ENCODE data around the gene LRRC47. TPM values are rescaled to one million over a fixed set of nuclear protein-coding genes. Genes with fewer than 3 reads are reported as not detected.
A peak's percentile ranks its signal among the peaks of the same experiment; 100 is the strongest.

Gene LRRC47
- polyA plus RNA-seq, 1 of the 3 experiments (the other 2 are of a cell fraction), result 34.6 TPM

GRCh38 chr1:3822421-3822820 lies 26.1 kb upstream of the LRRC47 start:
- H3K9me3 ChIP-seq, result no peaks in the 10 kb centered on the region
- H3K79me2 ChIP-seq (ENCODE audit: insufficient read depth), result no peaks in the 10 kb centered on the region
- H3K9me2 ChIP-seq, result no peaks in the 10 kb centered on the region
- H3K4me3 ChIP-seq (ENCODE audit: low read depth in 2 of 2, low read length in 1 of 2), result no peak overlapping the region
- WGBS (ENCODE audit: low lambda C conversion rate), result 94% methylated on average over 12 of the region's 16 CpGs
- H2AFZ ChIP-seq (ENCODE audit: low read depth), result no peak overlapping the region
- peak overlapping the region in 1 of 2 experiments; percentile 99; a peak in 2 of 4 replicates for H3K27ac ChIP-seq (ENCODE audit: low read depth in 2 of 2, low read length in 1 of 2)
- H3F3A ChIP-seq (replicated peaks; ENCODE audit: insufficient read depth), result no peaks in the 10 kb centered on the region
- H3K4me2 ChIP-seq, result no peak overlapping the region
- TF ChIP-seq MXI1 (IDR thresholded peaks at IDR 0.05; ENCODE audit: low read depth, low read length) (no peak), SMC3 (IDR thresholded peaks at IDR 0.05; ENCODE audit: low read depth, low read length) (no peak), FOXM1 (IDR thresholded peaks at IDR 0.05; ENCODE audit: low read depth) (no peak), TAF1 (IDR thresholded peaks at IDR 0.05; ENCODE audit: borderline replicate concordance, low read depth, low read length) (no peak), GATA2 (CRISPR knock-in tag; IDR thresholded peaks at IDR 0.05) (no peak), REST (IDR thresholded peaks at IDR 0.05; ENCODE audit: low read depth, low read length) (no peak), MEF2A (IDR thresholded peaks at IDR 0.05; ENCODE audit: borderline replicate concordance, low read depth) (no peak), EP300 (IDR thresholded peaks at IDR 0.05; ENCODE audit: borderline replicate concordance in 1 of 2, low read depth in 1 of 2, low read length in 1 of 2) (no peak), TEAD4 (IDR thresholded peaks at IDR 0.05; ENCODE audit: borderline replicate concordance, insufficient read depth) (no peak), SIN3A (IDR thresholded peaks at IDR 0.05; ENCODE audit: borderline replicate concordance, low read depth, low read length) (no peak), CHD2 (IDR thresholded peaks at IDR 0.05; ENCODE audit: low read length, partially characterized antibody) (no peak), ZBTB33 (IDR thresholded peaks at IDR 0.05; ENCODE audit: borderline replicate concordance, low read depth) (no peak), USF1 (IDR thresholded peaks at IDR 0.05; ENCODE audit: borderline replicate concordance, low read depth) (no peak)
- H3K4me1 ChIP-seq (ENCODE audit: control insufficient read depth in 1 of 2, insufficient read depth in 2 of 2, low read depth in 1 of 2, low read length in 1 of 2), result peaks cover 0 to 43% of the 10 kb centered on the region in 2 experiments; a peak in 2 of 4 replicates
- no peak for DNase-seq
- H3K9ac ChIP-seq, result no peak overlapping the region
- H3K36me3 ChIP-seq (replicated peaks in 1 of 2; ENCODE audit: control insufficient read depth in 1 of 2, insufficient read depth in 2 of 2, low read length in 1 of 2), result peaks cover 8 to 45% of the 10 kb centered on the region in 2 experiments
- no peaks in the 10 kb centered on the region for H4K20me1 ChIP-seq (ENCODE audit: insufficient read depth)
- POLR2A ChIA-PET, result interaction anchor here (1.5 kb wide), 1 partner anchor 9 kb away, joined by 3 read pairs; no protein-coding TSS in a partner anchor
- no peaks in the 10 kb centered on the region for H3K27me3 ChIP-seq (ENCODE audit: insufficient read depth)
- CTCF ChIA-PET, result interaction anchor here (1.3 to 3.1 kb wide), 2 partner anchors 21 to 36 kb away, joined by 4 to 10 read pairs; partner anchors contain the start of gene DFFB

All from SK-N-SH (cell line).